B cell (primary cell): Measurements from ENCODE around the gene RAD50.

ENCODE experiments used
- EZH2 ChIP-seq: IDR thresholded peaks from 2 replicates; pipeline ENCODE4 v1.6.1; 2012; ENCODE audit warnings: borderline replicate concordance, low read depth, mild to moderate bottlenecking, moderate library complexity, low read length; ENCODE audit not compliant: insufficient read depth, poor library complexity, severe bottlenecking
- TF ChIP-seq, protein P1 (sequence below): fragments of 200-600 bp; IDR thresholded peaks from one replicate; pipeline ENCODE4 v1.8.0; 2022; ENCODE audit warnings: antibody characterized with exemption, mild to moderate bottlenecking

DNA sequence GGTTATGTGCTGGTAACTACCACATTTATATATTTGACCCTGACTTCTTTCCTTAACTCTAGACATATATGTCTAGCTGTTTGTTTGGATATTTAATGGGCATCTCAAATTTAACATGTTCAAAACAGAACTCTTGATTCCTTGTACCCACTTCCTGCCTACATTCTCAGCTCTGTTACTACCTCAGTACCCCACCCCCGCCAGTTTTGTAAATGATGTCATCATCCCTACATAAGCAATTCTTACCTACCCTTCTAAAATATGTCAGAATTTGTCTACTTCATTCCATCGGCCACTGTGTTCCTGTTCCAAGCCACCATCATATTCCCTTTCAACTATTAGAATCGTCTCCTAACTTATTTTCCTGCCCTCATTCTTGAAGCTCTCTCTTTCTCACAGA, 4.8 kb downstream of the RAD50 start:
- TF ChIP-seq, protein P1, sequence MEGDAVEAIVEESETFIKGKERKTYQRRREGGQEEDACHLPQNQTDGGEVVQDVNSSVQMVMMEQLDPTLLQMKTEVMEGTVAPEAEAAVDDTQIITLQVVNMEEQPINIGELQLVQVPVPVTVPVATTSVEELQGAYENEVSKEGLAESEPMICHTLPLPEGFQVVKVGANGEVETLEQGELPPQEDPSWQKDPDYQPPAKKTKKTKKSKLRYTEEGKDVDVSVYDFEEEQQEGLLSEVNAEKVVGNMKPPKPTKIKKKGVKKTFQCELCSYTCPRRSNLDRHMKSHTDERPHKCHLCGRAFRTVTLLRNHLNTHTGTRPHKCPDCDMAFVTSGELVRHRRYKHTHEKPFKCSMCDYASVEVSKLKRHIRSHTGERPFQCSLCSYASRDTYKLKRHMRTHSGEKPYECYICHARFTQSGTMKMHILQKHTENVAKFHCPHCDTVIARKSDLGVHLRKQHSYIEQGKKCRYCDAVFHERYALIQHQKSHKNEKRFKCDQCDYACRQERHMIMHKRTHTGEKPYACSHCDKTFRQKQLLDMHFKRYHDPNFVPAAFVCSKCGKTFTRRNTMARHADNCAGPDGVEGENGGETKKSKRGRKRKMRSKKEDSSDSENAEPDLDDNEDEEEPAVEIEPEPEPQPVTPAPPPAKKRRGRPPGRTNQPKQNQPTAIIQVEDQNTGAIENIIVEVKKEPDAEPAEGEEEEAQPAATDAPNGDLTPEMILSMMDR = no peak
- TF ChIP-seq EZH2 = no peak
